Panc1 (cell line): ENCODE measurements around the gene MRPL4. TPM values are rescaled to one million over a fixed set of nuclear protein-coding genes. Genes with fewer than 3 reads are reported as not detected.

Experiments
- microRNA-seq: library from miRNA; unstranded; fragments of <30 nt; microRNA quantifications from one replicate; pipeline ENCODE4 v1.1.0, GENCODE V29; 2020; ENCODE audit not compliant: unreplicated experiment
- total RNA-seq: library from RNA; stranded (reverse); gene quantifications from one replicate; pipeline ENCODE4 v1.2.1, GENCODE V29; 2021; ENCODE audit not compliant: unreplicated experiment

Gene MRPL4
- total RNA-seq, 1 experiment from 2014 or later: 62.8 TPM

Small RNA genes lying within 50 kb of the gene (microRNA-seq; reads per million reads assigned to microRNA genes)
- gene MIR4322: not detected

Other genes with a start within 250 kb of the MRPL4 start
- 0.18 TPM for gene COL5A3, start 241.7 kb upstream of the MRPL4 start, total RNA-seq
- not detected for gene RDH8, start 238.7 kb upstream of the MRPL4 start, total RNA-seq
- gene SHFL, start 165.9 kb upstream of the MRPL4 start, total RNA-seq: 17.4 TPM
- gene ANGPTL6, start 149.5 kb upstream of the MRPL4 start, total RNA-seq: 0.74 TPM
- 63.3 TPM for gene PPAN, start 145.9 kb upstream of the MRPL4 start, total RNA-seq
- 12.5 TPM for gene P2RY11, start 140.5 kb upstream of the MRPL4 start, total RNA-seq
- 233 TPM for gene EIF3G, start 132.3 kb upstream of the MRPL4 start, total RNA-seq
- gene DNMT1, start 57.3 kb upstream of the MRPL4 start, total RNA-seq: 168 TPM
- gene S1PR2, start 20.9 kb upstream of the MRPL4 start, total RNA-seq: 2.9 TPM
- gene ICAM1, start 18.9 kb downstream of the MRPL4 start, total RNA-seq: 136 TPM
- gene ICAM4, start 34.7 kb downstream of the MRPL4 start, total RNA-seq: 2.8 TPM
- gene ICAM5, start 37.7 kb downstream of the MRPL4 start, total RNA-seq: 19.5 TPM
- 1.3 TPM for gene ZGLP1, start 57.6 kb downstream of the MRPL4 start, total RNA-seq
- 25.5 TPM for gene FDX2, start 63.8 kb downstream of the MRPL4 start, total RNA-seq
- gene RAVER1, start 81.3 kb downstream of the MRPL4 start, total RNA-seq: 55.6 TPM
- gene ICAM3, start 87.4 kb downstream of the MRPL4 start, total RNA-seq: 10.5 TPM
- 104 TPM for gene TYK2, start 128.4 kb downstream of the MRPL4 start, total RNA-seq
- gene CDC37, start 151.3 kb downstream of the MRPL4 start, total RNA-seq: 162 TPM
- 25.8 TPM for gene PDE4A, start 168.3 kb downstream of the MRPL4 start, total RNA-seq